ENCODE measurements around the gene UBE4B.
"Not testable (repeated sequence)": the region's sequence is repeated elsewhere in the genome, so short reads cannot be mapped to it uniquely, and the experiment has no call there.

The UBE4B gene

GRCh38 chr1:10022656-10023055 is 10.1 kb upstream of the UBE4B start:
- no peak overlapping the region for H3K4me3 ChIP-seq (ENCODE audit: low read depth, low read length)
- TF ChIP-seq, protein P1, sequence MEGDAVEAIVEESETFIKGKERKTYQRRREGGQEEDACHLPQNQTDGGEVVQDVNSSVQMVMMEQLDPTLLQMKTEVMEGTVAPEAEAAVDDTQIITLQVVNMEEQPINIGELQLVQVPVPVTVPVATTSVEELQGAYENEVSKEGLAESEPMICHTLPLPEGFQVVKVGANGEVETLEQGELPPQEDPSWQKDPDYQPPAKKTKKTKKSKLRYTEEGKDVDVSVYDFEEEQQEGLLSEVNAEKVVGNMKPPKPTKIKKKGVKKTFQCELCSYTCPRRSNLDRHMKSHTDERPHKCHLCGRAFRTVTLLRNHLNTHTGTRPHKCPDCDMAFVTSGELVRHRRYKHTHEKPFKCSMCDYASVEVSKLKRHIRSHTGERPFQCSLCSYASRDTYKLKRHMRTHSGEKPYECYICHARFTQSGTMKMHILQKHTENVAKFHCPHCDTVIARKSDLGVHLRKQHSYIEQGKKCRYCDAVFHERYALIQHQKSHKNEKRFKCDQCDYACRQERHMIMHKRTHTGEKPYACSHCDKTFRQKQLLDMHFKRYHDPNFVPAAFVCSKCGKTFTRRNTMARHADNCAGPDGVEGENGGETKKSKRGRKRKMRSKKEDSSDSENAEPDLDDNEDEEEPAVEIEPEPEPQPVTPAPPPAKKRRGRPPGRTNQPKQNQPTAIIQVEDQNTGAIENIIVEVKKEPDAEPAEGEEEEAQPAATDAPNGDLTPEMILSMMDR (IDR thresholded peaks at IDR 0.05; ENCODE audit: borderline replicate concordance, insufficient read depth, low read depth, low read length) = no peak

GRCh38 chr1:10025354-10025753 is 7.4 kb upstream of the UBE4B start:
- no peak overlapping the region for H3K4me3 ChIP-seq (ENCODE audit: low read depth, low read length)
- TF ChIP-seq, protein P1 (IDR thresholded peaks at IDR 0.05; ENCODE audit: borderline replicate concordance, insufficient read depth, low read depth, low read length) = no peak

DNA sequence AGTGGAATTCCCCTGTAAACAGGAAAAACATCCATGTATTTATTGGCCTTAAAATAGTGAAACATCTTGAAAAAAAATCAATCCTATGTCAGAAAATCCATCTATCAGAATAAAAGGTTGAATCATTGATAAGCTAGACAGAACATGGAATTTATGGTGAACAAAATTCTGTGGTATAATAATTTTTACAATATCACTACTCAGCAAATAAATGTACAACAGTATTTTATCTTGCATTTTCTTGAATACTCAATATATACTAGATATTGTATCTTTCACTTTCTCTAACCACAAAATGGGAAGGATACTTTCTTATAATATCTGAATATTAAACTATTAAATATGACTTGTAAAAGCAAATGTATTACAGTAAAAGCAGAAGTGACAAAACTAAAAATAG is 5.7 kb upstream of the UBE4B start:
- TF ChIP-seq, protein P1 (IDR thresholded peaks at IDR 0.05; ENCODE audit: borderline replicate concordance, insufficient read depth, low read depth, low read length) = no peak
- no peak overlapping the region for H3K4me3 ChIP-seq (ENCODE audit: low read depth, low read length)

- H3K4me3 ChIP-seq (ENCODE audit: low read depth, low read length) = not testable (repeated sequence)
Observed at GRCh38 chr1:10028956-10029500, 3.7 kb upstream of the UBE4B start.

DNA sequence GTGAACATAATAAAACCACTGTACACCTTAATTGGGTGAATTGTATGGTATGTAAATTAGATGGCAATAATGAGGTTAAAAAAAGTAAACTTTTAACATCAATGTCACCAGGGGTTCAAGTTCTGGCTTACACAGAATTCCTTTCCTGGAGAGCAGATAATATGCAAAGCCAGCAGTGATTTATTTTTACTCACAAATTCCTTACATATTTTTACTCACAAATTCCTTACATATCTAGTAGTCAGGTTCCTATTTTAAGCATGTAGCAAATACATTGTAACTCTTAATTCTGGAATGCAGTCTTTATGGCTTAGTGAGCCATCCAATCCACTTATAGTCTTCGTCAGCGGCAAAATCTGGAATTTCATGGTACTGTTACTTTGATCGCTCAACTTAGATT is 1.3 kb upstream of the UBE4B start:
- TF ChIP-seq, protein P1 (IDR thresholded peaks at IDR 0.05; ENCODE audit: borderline replicate concordance, insufficient read depth, low read depth, low read length) = no peak
- no peak overlapping the region for H3K4me3 ChIP-seq (ENCODE audit: low read depth, low read length)

DNA sequence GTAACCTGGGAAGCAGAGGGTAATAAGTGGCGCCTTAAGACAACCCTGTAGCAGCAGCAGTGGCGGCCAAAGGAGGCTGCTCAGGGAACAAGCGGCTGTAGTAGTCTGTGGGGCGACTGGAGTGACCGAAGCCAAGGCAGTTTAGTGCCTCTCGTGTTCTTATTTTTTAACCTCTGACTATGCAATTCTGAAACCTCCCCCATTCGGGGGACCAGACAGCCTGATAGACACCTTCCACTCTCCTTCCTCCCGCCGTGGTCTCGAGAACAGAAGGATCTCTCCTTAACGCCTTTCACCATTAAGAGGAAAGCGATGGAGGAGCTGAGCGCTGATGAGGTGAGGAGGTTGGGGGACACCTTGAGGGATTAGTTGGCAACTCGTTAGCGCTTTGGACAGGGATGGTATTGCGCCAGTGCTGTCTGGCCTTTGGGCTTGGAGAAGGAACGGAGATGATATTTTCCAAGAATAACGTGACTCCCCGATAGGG is 644 bp downstream of the UBE4B start:
- H3K4me3 ChIP-seq (ENCODE audit: low read depth, low read length) = peak overlapping the region; percentile 97
- TF ChIP-seq, protein P1 (IDR thresholded peaks at IDR 0.05; ENCODE audit: borderline replicate concordance, insufficient read depth, low read depth, low read length) = peak; percentile 11; the same call in 1 of the 2 replicates

GRCh38 chr1:10042746-10043145 is 10.0 kb downstream of the UBE4B start:
- no peak overlapping the region for H3K4me3 ChIP-seq (ENCODE audit: low read depth, low read length)
- TF ChIP-seq, protein P1 (IDR thresholded peaks at IDR 0.05; ENCODE audit: borderline replicate concordance, insufficient read depth, low read depth, low read length) = no peak

Data from GM12875 (cell line).